Activated naive CD4-positive, alpha-beta T cell treated with anti-CD3 and anti-CD28 coated beads for 36 hours (primary cell): Measurements from ENCODE around the gene PPM1B. TPM values are rescaled to one million over a fixed set of nuclear protein-coding genes. Genes with fewer than 3 reads are reported as not detected.

Experiments
- CTCF ChIA-PET: fragments of 350-600 bp; sonication (Branson Sonifier 250); formaldehyde crosslinking; loops from one replicate; lab custom pipeline; 2021; ENCODE audit warnings: antibody characterized with exemption; lab: Charles Lee
- DNase-seq: peaks from one replicate; pipeline ENCODE4 v3.0.0-alpha.2; 2020
- H3K27ac Mint-ChIP-seq: one replicate; pipeline ENCODE4 v1.8.0; 2021; ENCODE audit warnings: mild to moderate bottlenecking, mixed read lengths
- H3K27me3 Mint-ChIP-seq: one replicate; pipeline ENCODE4 v1.8.0; 2021; ENCODE audit warnings: low read depth, mixed read lengths
- H3K36me3 Mint-ChIP-seq: one replicate; pipeline ENCODE4 v1.8.0; 2021; ENCODE audit warnings: low read depth, mixed read lengths
- H3K4me1 Mint-ChIP-seq: one replicate; pipeline ENCODE4 v1.8.0; 2021; ENCODE audit warnings: low read depth, mixed read lengths
- H3K4me3 Mint-ChIP-seq: one replicate; pipeline ENCODE4 v1.8.0; 2021; ENCODE audit warnings: mild to moderate bottlenecking, moderate library complexity, mixed read lengths
- H3K9me3 Mint-ChIP-seq: one replicate; pipeline ENCODE4 v1.8.0; 2021; ENCODE audit warnings: mixed read lengths
- intact Hi-C: fragments of 100-400 bp; cut with micrococcal nuclease; formaldehyde crosslinking; loops from one replicate; pipeline ENCODE4 v1.15.1; 2023
- total RNA-seq, 2 experiments: library from RNA; stranded (reverse); gene quantifications; one replicate each; pipeline ENCODE4 v1.2.3, GENCODE V29; 2021

Gene PPM1B
- total RNA-seq, 2 experiments from 2014 or later, result 38.6 to 39.3 TPM

DNA sequence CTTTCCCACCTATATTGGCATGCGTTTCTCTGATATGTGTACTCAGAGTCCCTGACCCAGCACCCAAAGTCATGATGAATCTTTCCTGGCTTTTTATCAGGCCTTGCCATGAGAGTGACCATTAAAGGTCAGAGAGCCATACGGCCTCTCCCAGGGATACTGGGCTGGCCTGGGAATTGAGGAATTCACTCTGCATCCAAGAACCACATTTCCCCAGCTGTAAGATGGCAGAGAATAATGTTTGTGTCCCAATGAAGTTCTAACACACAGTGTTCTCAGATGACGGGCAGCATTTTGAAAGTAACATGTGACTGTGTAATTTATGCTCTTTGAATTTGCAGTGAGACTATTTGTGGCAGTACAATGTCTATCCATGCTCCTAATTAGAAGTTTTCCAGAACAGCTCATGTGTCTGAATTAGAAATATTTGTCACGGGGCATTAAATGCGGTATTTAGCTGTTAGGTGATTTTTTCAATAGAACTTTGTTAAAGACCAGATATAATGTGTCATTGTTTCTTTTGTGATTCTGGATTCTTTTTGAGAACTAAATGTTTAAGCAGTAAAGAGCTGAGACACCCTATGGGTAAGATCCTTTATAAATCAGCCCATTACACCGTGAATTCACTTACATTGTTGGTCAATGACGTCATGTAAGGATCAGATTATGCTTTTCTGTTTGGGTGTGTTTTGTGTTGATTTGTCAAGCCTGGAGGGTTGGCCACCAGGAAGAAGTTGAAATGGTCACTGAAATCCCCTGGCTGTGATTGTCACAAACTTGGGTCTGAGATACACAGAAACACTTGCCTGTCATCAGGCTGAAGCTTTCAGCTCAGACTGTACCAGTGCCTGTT lies 99.3 kb downstream of the PPM1B start:
- DNase-seq, result no peak
- H3K4me3 Mint-ChIP-seq, result no peak overlapping the region
- CTCF ChIA-PET, result interaction anchor here (1.3 kb wide), 1 partner anchor 8 kb away, joined by 6 read pairs; no protein-coding TSS in a partner anchor
- no peaks in the 10 kb centered on the region for H3K27me3 Mint-ChIP-seq
- H3K9me3 Mint-ChIP-seq, result no peaks in the 10 kb centered on the region
- H3K4me1 Mint-ChIP-seq, result no peaks in the 10 kb centered on the region
- no peaks in the 10 kb centered on the region for H3K36me3 Mint-ChIP-seq
- intact Hi-C loops, result no loop called here
- no peak overlapping the region for H3K27ac Mint-ChIP-seq

DNA sequence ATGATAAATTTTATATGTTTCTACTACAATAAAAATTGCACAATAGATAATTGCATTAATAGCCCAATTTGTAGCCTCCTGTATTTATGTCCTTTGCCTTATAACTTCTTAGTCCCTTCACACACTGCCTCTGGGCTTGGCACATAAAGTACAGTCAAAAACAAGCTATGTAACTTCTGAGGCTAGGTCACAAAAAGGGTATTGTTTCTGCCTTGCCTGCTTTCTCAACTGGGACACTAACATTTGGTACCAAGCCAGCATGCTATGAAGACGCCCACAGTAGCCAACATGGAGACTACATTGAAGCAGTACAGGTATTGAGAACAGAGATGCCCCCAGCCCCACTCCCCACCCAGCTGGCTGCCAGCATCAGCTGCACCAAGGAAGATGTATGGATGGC lies 101.2 kb downstream of the PPM1B start:
- intact Hi-C loops, result no loop called here
- no peak for DNase-seq
- no peak overlapping the region for H3K27ac Mint-ChIP-seq
- H3K4me1 Mint-ChIP-seq, result no peaks in the 10 kb centered on the region
- H3K4me3 Mint-ChIP-seq, result no peak overlapping the region
- no peaks in the 10 kb centered on the region for H3K36me3 Mint-ChIP-seq
- H3K27me3 Mint-ChIP-seq, result no peaks in the 10 kb centered on the region
- CTCF ChIA-PET, result no interaction called here
- H3K9me3 Mint-ChIP-seq, result no peaks in the 10 kb centered on the region

DNA sequence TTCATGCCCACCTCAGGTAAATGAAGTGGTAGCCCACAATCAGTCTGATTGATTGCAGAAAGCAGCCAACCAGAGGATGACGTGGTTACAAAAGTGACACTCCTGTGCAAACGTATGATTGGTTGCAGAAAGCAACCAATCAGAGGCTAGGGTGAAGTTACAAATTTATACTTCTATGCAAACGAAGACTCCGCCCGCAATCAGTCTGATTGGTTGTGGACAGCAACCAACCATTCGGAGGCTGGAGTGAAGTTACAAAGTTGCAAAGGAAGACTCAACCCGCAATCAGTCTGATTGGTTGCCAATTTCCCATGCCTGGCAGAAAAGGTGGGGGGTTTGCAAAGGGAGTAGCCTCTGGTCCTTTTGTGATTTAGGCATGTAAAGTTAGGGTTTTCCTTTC lies 102.6 kb downstream of the PPM1B start:
- intact Hi-C loops, result no loop called here
- H3K4me3 Mint-ChIP-seq, result no peak overlapping the region
- H3K27ac Mint-ChIP-seq, result no peak overlapping the region
- CTCF ChIA-PET, result interaction anchor here (0.7 kb wide), 1 partner anchor 39 kb away, joined by 3 read pairs; no protein-coding TSS in a partner anchor
- no peaks in the 10 kb centered on the region for H3K9me3 Mint-ChIP-seq
- H3K4me1 Mint-ChIP-seq, result no peaks in the 10 kb centered on the region
- DNase-seq, result no peak
- H3K27me3 Mint-ChIP-seq, result no peaks in the 10 kb centered on the region
- no peaks in the 10 kb centered on the region for H3K36me3 Mint-ChIP-seq

DNA sequence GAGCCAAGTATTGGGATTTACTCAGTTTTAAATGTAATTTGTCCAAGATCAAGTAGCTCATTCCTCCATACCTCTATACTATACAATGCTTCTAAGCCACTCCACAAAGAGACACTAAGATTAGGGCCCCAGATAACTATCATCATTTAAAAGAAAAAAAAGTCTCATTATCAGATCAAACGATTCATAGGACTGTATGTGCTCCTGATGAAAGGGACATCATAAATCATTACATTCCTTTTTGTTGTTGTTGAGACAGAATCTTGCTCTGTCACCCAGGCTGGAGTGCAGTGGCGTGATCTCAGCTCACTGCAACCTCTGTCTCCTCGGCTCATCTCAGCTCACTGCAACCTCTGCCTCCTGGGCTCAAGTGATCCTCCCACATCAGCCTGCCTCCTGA lies 104.4 kb downstream of the PPM1B start:
- no peak overlapping the region for H3K27ac Mint-ChIP-seq
- no peaks in the 10 kb centered on the region for H3K36me3 Mint-ChIP-seq
- no peak overlapping the region for H3K4me3 Mint-ChIP-seq
- H3K27me3 Mint-ChIP-seq, result no peaks in the 10 kb centered on the region
- H3K9me3 Mint-ChIP-seq, result no peaks in the 10 kb centered on the region
- CTCF ChIA-PET, result no interaction called here
- no peak for DNase-seq
- no peaks in the 10 kb centered on the region for H3K4me1 Mint-ChIP-seq
- intact Hi-C loops, result no loop called here

DNA sequence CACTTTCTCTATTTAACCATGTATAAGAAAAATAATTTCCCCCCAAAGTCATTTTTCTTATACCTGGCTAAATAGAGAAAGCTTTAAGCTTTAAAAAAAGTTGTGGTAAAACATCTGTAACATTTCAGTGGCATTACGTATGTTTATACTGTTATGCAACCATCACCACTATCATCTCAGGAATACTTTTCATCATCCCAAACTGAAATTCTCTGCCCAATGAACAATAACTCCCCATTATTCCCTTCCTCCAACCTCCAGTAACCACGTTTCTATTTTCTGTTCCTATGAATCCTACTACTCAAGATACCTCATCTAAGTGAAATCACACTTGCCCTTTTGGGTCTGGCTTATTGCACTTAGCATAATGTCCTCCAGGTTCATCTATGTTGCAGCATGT lies 104.9 kb downstream of the PPM1B start:
- Mint-ChIP-seq H3K36me3 (no peaks in the 10 kb centered on the region), H3K9me3 (no peaks in the 10 kb centered on the region), H3K27ac (no peak overlapping the region), H3K4me1 (no peaks in the 10 kb centered on the region), H3K27me3 (no peaks in the 10 kb centered on the region), H3K4me3 (no peak overlapping the region)
- intact Hi-C loops, result no loop called here
- CTCF ChIA-PET, result interaction anchor here (0.6 kb wide), 1 partner anchor 708 kb away, joined by 3 read pairs; no protein-coding TSS in a partner anchor
- no peak for DNase-seq

DNA sequence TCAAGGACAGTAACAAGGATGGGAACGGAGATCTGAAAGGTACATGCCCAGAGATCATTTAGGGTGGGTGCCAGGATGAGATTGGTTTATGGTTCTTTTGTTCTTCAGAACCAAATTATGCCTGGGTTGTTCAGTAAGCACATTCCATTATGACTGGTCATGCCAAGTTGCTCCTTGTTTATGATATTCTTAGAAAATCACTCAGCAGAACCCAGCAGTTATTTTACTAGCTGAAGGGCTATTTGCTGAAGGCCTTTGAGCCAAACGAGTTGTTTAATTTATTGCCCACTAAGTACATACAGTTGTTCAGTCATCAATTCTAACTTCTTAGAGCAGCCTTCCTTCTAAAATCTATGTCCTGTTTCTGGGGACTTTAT lies 107.2 kb downstream of the PPM1B start:
- CTCF ChIA-PET, result interaction anchor here (1.2 kb wide), 1 partner anchor 9 kb away, joined by 6 read pairs; no protein-coding TSS in a partner anchor
- no peak for DNase-seq

DNA sequence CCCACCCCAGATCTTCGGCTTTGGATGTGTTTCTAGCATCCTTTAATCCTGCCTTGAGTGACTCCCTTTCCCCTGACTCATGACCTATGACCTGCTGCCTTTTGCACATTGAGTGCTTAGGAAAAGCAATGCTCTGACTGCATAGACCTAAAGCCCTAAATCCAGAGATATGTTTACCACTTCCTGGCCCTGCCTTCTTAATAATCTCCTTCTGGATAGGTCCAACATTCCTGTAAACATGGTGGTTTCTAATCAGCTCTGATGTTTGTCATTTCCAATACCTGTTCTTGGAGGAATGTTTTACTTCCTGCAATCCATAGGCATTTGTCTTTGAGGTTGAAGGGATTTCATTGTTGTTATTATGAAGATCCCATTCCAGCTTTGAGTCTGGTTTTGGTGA lies 108.9 kb downstream of the PPM1B start:
- intact Hi-C loops, result no loop called here
- H3K4me3 Mint-ChIP-seq, result no peak overlapping the region
- H3K27ac Mint-ChIP-seq, result no peak overlapping the region
- H3K9me3 Mint-ChIP-seq, result no peaks in the 10 kb centered on the region
- H3K4me1 Mint-ChIP-seq, result no peaks in the 10 kb centered on the region
- H3K27me3 Mint-ChIP-seq, result no peaks in the 10 kb centered on the region
- no peaks in the 10 kb centered on the region for H3K36me3 Mint-ChIP-seq
- CTCF ChIA-PET, result no interaction called here
- DNase-seq, result no peak

More for the DNA sequence above, 107.2 kb downstream of the PPM1B start:
- Mint-ChIP-seq H3K27me3 (no peaks in the 10 kb centered on the region), H3K27ac (no peak overlapping the region), H3K4me3 (no peak overlapping the region), H3K36me3 (no peaks in the 10 kb centered on the region), H3K4me1 (no peaks in the 10 kb centered on the region), H3K9me3 (no peaks in the 10 kb centered on the region)
- intact Hi-C loops, result no loop called here

DNA sequence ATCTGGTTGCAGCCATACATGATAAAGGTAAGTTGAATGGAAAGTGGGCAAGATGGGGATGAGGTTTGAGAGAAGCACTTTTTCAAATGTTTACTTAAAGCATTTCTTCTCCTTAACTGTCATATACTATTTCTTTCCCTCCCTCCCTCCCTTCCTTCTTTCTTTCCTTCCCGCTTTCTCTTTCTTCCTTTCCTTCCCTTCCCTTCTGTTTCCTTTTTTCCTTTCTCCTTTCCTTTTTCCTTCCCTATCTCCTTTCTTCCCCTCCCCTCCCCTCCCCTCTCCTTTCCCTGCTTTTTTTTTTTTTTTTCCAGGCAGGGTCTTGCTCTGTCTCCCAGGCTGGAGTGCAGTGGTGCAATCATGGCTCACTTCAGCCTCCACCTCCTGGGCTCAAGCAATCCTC lies 112.2 kb downstream of the PPM1B start:
- H3K27me3 Mint-ChIP-seq, result no peaks in the 10 kb centered on the region
- CTCF ChIA-PET, result no interaction called here
- no peaks in the 10 kb centered on the region for H3K9me3 Mint-ChIP-seq
- no peak for DNase-seq
- no peak overlapping the region for H3K27ac Mint-ChIP-seq
- H3K4me3 Mint-ChIP-seq, result no peak overlapping the region
- H3K36me3 Mint-ChIP-seq, result no peaks in the 10 kb centered on the region
- no peaks in the 10 kb centered on the region for H3K4me1 Mint-ChIP-seq
- intact Hi-C loops, result no loop called here

Other genes starting within 250 kb of the PPM1B start
- 100 to 1,000 TPM; 170 to 175 TPM for gene LRPPRC, start 172.9 kb upstream of the PPM1B start, total RNA-seq
- gene SLC3A1, start 106.6 kb downstream of the PPM1B start, total RNA-seq, result not detected
- gene PREPL, start 192.6 kb downstream of the PPM1B start, total RNA-seq, result 10 to 100 TPM; 27.8 to 29.6 TPM
- 10 to 100 TPM; 12.8 to 19.6 TPM for gene CAMKMT, start 193.1 kb downstream of the PPM1B start, total RNA-seq